Stimulated activated naive CD8-positive, alpha-beta T cell treated with anti-CD3 and anti-CD28 coated beads, Interleukin-15, Interleukin-2, amounts not matched to agents 100 ng/mL and 50 ng/mL, for 24 hours (primary cell): ENCODE measurements around the gene GJB4.
"Not testable (repeated sequence)": the region's sequence is repeated elsewhere in the genome, so short reads cannot be mapped to it uniquely, and the experiment has no call there.

Source experiments
- H3K27ac Mint-ChIP-seq: one replicate; pipeline ENCODE4 v1.8.0; 2021; ENCODE audit warnings: mild to moderate bottlenecking, mixed read lengths
- H3K27me3 Mint-ChIP-seq: one replicate; pipeline ENCODE4 v1.8.0; 2021; ENCODE audit warnings: mixed read lengths
- H3K36me3 Mint-ChIP-seq: one replicate; pipeline ENCODE4 v1.8.0; 2021; ENCODE audit warnings: low read depth, mixed read lengths
- H3K4me1 Mint-ChIP-seq: one replicate; pipeline ENCODE4 v1.8.0; 2021; ENCODE audit warnings: low read depth, mixed read lengths
- H3K4me3 Mint-ChIP-seq: one replicate; pipeline ENCODE4 v1.8.0; 2021; ENCODE audit warnings: mild to moderate bottlenecking, mixed read lengths
- H3K9me3 Mint-ChIP-seq: one replicate; pipeline ENCODE4 v1.8.0; 2021; ENCODE audit warnings: mixed read lengths

GJB4 gene

DNA sequence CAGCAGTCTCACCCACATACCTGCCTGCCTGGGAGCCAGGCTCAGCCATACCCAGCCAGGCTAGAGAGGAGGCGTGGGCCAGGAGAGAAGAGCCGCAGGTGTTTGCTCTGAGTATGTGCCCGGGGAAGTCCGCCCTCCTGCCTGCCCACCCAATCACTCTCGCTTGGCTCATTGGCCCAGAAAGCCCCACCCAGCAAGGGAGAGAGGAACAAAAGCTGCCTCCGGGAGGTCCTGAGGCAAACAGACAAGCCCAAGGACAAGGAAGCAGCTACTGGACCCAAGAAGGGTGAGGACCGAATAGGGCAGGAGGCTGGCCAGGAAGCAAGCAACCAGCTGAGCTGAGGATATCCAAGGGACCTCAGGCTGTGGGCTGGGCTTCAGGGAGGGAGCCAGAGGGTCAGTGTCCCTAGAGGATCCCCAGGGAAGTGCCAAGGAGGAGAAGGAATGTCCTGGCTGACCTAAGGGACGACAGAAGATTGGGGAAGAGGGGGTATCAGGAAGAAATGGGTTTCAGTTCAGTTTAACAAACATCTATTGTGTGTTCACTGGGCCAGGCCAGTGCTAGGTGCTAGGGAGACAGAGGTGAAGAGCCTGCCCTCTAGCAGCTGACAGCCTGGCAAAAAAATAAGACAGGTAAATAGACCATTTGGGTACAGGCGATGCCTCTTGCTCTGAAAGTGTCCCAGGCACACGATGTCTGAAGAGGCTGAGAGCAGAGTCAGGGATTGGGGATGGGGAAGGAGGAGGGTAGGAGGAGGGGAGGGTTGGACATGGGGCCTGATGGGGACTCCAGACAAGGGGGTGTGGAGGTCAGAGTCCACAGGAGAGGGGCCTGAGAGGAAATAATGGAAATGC is at the start of gene GJB4:
Gene GJB4 (plus strand): TSS at position 238 of the 855 bp plus-strand sequence. CDS start 1,515 bp downstream, outside the sequence.
- H3K36me3 Mint-ChIP-seq: no peaks in the 10 kb centered on the region
- no peaks in the 10 kb centered on the region for H3K9me3 Mint-ChIP-seq
- no peak within 1 kb of the TSS for H3K27ac Mint-ChIP-seq
- H3K4me1 Mint-ChIP-seq: no peaks in the 10 kb centered on the region
- no peak within 1 kb of the TSS for H3K4me3 Mint-ChIP-seq
- H3K27me3 Mint-ChIP-seq: no peaks in the 10 kb centered on the region

DNA sequence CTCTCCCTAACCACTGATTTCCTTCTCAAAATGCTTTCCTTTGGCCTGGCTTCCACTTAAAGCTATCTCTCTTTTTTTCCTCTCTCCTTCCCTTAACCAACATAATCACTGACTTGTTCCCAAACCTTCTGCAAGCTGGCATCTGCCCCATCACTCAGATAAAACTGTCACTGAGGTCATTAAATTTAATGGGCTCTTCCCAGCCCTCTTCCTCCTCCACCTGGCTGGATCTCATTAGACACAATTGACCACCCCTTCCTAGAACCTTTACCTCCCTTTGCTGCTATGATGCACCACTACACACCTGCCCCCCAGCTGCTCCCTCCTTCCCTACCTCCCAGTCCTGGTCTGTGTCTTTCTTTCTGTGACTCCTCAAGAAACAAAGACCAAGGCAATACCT is 48.7 kb upstream of the GJB4 start:
- Mint-ChIP-seq H3K9me3 (no peaks in the 10 kb centered on the region), H3K4me1 (no peaks in the 10 kb centered on the region), H3K27me3 (peaks cover 6% of the 10 kb centered on the region), H3K4me3 (no peak overlapping the region), H3K36me3 (no peaks in the 10 kb centered on the region), H3K27ac (no peak overlapping the region)

DNA sequence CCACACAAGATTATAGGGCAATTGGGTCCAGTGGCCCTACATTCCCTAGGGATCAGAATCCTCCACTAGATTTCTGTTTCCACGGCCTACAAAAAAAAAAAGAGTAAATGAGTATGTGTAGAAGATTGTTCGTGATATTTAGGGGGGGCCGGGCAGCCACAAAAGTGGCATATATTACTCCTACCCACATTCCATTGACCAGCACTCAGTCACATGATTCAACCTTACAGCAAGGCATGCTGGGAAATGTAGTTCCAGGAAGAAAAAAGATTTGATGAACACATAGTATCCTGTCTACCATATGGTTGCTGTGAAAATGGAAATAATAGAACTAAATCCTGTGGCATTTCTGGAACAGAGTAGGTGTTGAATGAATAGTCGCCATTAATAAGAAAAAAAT is 48.1 kb upstream of the GJB4 start:
- Mint-ChIP-seq H3K4me3 (no peak overlapping the region), H3K9me3 (no peaks in the 10 kb centered on the region), H3K27ac (no peak overlapping the region), H3K4me1 (no peaks in the 10 kb centered on the region), H3K36me3 (no peaks in the 10 kb centered on the region), H3K27me3 (peaks cover 3% of the 10 kb centered on the region)

DNA sequence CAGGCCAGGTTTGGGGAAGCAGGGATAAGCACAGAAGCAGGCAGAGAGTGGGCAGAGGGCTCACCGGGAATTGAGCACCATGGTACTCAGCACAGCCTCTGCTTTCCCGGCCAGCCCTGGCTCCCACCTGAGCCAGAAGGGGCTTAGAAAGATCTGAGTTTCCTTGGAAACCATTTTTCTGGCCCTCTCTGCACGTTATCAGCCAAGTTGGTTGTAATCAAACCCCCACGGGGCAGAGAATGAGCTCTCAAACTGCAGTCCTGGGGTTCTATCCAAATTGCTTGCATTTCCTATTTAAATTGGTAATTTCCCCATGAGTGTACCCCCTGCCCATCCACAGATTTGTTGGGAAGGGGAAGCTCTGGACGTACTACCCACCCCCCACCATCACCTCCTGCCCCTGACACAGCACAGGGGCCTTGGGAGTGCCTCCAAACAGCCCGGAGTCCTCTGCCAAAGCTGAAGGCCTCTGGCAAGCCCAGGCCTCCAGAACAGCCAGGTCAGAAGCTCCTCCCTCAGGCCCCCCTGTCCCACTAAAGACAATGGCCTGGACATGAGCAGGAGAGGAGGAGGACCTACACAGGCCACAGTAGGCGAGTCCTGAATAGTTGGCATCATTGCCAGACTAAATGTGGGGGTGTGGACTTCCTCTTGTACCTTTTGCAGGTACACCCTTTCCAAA is 47.4 kb upstream of the GJB4 start:
- no peaks in the 10 kb centered on the region for H3K4me1 Mint-ChIP-seq
- H3K4me3 Mint-ChIP-seq: no peak overlapping the region
- no peaks in the 10 kb centered on the region for H3K36me3 Mint-ChIP-seq
- no peak overlapping the region for H3K27ac Mint-ChIP-seq
- no peaks in the 10 kb centered on the region for H3K9me3 Mint-ChIP-seq
- H3K27me3 Mint-ChIP-seq: peaks cover 3% of the 10 kb centered on the region

DNA sequence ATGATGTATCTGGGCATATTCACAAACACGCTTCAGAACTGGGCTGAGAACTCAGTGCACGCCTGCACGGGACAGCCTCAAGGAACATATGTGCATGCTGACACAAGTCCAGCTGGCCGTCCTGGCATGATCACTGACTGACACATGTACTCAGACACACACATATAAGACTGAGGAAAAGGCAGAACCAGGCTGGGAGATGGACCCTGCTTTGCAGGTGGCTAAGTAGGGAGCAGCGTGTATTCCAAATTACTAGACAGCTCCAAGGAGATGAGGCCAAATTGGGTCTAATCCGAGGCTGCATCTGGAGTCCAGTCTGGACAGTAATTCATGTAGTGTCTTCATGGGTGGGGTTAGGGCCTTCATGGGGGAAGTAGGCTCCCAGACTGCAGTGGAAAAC is 46.1 kb upstream of the GJB4 start:
- Mint-ChIP-seq H3K4me1 (no peaks in the 10 kb centered on the region), H3K27ac (no peak overlapping the region), H3K4me3 (no peak overlapping the region), H3K27me3 (peaks cover 9% of the 10 kb centered on the region), H3K9me3 (no peaks in the 10 kb centered on the region), H3K36me3 (no peaks in the 10 kb centered on the region)

DNA sequence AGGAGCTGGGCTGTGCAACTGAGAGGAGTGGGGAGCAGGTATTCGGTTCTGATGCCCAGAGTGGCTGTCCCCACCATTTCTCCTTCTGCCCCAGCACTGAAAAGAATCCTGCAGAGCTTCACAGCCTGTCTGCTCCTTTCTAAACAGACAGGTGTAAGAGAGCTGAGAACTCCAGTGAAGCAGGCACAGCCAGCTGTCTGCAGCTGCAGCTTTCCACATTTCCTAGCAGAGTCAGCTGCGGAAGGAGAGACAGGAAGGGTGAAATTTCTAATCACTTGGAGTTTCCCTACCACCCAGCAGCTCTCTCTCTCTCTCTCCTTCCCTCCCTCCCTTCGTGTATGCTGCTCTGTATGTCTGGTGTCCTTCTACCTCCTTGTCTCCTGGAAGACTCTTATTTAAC is 45.2 kb upstream of the GJB4 start:
- no peak overlapping the region for H3K27ac Mint-ChIP-seq
- no peak overlapping the region for H3K4me3 Mint-ChIP-seq
- peaks cover 9% of the 10 kb centered on the region for H3K27me3 Mint-ChIP-seq
- no peaks in the 10 kb centered on the region for H3K4me1 Mint-ChIP-seq
- H3K9me3 Mint-ChIP-seq: no peaks in the 10 kb centered on the region
- no peaks in the 10 kb centered on the region for H3K36me3 Mint-ChIP-seq

DNA sequence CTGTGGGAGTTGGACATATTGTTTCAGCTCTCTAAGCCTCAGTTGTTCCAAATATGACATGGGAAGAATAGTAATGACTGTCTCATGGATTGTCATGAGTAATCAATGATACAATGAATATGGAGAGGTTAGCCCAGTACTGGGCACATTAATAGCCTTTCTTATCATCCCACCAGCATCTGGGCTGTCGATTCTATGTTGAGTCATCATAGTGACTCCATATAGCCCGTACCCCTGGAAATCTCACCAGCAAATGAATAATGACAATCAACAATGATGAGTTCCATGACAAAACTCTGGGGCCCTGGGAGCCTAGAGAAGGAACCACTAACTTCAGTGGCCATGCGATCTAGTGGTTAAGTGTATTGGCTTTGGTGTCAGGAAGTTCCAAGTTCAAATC is 44.4 kb upstream of the GJB4 start:
- Mint-ChIP-seq H3K4me1 (no peaks in the 10 kb centered on the region), H3K36me3 (no peaks in the 10 kb centered on the region), H3K27ac (no peak overlapping the region), H3K4me3 (no peak overlapping the region), H3K27me3 (peaks cover 16% of the 10 kb centered on the region), H3K9me3 (no peaks in the 10 kb centered on the region)

DNA sequence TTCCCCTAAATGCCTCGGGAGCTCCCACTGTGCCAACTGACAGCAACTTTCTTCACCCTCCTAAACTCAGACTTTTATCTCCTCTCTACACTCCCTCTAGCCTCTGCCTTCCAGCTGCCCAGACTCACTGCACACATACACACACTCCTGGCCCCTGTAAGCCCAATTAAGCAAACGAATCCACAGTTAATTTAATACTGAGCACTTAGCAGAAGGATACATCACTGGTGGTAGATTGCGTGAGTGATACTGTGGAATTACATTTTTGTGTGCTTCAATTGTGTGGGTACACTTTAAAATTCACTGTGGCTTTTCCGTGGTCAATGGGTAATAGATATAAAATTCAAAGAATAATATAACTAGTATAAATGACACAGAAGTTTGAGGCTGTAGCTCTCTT is 38.3 kb upstream of the GJB4 start:
- Mint-ChIP-seq H3K27ac (no peak overlapping the region), H3K9me3 (no peaks in the 10 kb centered on the region)

DNA sequence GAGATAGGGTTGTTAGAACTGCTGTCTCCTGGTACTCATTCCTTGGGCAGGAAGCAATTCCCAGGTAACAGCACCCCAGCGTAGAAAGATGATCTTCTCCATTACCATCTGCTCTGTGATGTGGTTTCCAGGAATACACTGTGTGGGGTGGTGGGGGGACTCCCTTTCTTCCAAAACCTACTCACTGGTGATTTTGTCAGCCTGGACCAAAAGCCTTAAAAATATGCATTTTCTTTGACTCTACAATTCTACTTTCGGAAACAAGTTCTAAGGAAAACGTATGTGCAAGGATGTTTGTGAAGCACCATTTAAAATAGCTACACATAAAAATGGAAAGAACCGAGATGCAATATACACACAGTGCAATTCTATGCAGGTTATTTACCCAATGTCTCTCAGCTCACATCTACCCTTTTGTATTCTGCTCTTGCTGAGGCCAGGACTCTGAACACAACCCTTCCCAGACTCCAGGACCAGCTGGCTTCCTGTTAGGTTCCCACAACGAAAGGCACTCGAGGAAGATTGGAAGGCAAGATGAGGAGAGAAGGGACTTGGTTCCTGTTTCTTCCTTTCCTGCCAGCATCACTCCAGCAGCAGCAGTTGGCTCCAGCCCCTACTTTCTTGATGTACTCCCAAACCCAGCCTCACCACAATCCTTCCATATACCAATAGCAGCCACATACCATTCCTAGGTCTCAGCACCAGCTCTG is 37.7 kb upstream of the GJB4 start:
- no peaks in the 10 kb centered on the region for H3K9me3 Mint-ChIP-seq
- H3K27me3 Mint-ChIP-seq: peaks cover 48% of the 10 kb centered on the region
- no peaks in the 10 kb centered on the region for H3K36me3 Mint-ChIP-seq
- no peak overlapping the region for H3K27ac Mint-ChIP-seq
- no peaks in the 10 kb centered on the region for H3K4me1 Mint-ChIP-seq
- H3K4me3 Mint-ChIP-seq: no peak overlapping the region

More for the DNA sequence above, 38.3 kb upstream of the GJB4 start:
- H3K36me3 Mint-ChIP-seq: no peaks in the 10 kb centered on the region
- no peak overlapping the region for H3K4me3 Mint-ChIP-seq
- H3K4me1 Mint-ChIP-seq: no peaks in the 10 kb centered on the region
- H3K27me3 Mint-ChIP-seq: peaks cover 45% of the 10 kb centered on the region

DNA sequence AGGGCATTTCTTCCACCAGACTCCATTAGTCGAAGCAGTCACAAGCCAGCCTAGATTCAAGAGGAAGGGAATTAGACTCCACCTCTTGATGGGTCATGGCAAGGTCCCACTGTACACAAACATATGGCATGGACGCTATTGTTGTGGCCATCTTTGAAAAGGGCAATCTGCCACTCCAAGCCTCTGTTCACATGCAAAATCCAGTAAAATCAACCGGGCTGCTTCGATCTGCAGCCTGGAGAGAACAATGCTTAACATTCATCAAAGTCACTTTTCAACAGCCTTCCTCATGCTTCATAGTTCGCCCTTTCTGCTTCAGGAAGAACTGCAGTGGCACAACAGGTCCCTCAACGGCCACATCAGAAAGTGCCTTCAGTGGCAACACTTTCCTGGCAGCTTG is 32.7 kb upstream of the GJB4 start:
- Mint-ChIP-seq H3K27ac (no peak overlapping the region), H3K4me1 (no peaks in the 10 kb centered on the region), H3K27me3 (peaks cover 24% of the 10 kb centered on the region), H3K9me3 (no peaks in the 10 kb centered on the region), H3K4me3 (no peak overlapping the region), H3K36me3 (no peaks in the 10 kb centered on the region)

DNA sequence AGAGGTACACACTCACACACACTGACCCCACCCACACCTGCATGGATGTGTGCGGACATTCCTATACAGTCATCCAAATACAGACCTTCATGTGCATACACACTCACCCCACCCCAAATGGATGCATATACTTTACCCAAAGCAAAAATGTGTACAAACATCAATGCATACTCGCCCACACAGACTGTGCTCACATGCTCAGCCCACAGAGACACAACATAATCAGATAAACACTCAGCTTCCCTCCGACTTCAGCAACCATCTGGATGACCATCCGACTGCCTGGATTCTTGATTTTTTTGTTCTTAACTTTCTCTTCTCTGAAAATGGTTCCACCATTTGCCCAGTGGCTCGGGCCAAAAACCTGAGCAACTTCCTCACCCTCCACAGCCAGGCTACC is 29.1 kb upstream of the GJB4 start:
- H3K4me3 Mint-ChIP-seq: no peak overlapping the region
- H3K36me3 Mint-ChIP-seq: no peaks in the 10 kb centered on the region
- no peaks in the 10 kb centered on the region for H3K4me1 Mint-ChIP-seq
- no peak overlapping the region for H3K27ac Mint-ChIP-seq
- H3K27me3 Mint-ChIP-seq: peaks cover 12% of the 10 kb centered on the region
- H3K9me3 Mint-ChIP-seq: no peaks in the 10 kb centered on the region

DNA sequence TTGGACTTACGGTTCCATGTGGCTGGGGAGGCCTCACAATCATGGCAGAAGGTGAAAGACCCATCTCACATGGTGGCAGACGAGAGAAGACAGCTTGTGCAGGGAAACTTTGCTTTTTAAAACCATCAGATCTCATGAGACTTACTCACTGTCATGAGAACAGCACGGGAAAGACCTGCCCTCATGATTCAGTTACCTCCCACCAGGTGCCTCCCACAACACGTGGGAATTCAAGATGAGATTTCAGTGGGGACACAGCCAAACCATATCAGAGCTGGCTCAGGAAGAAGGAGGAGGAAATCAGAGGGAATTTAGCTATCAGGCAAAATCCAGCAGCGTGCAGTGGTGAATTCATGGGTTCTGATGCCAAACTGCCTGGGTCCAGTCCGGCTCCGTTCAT is 26.7 kb upstream of the GJB4 start:
- H3K9me3 Mint-ChIP-seq, H3K4me3 Mint-ChIP-seq, H3K27me3 Mint-ChIP-seq, H3K27ac Mint-ChIP-seq, H3K4me1 Mint-ChIP-seq, H3K36me3 Mint-ChIP-seq: not testable (repeated sequence)

DNA sequence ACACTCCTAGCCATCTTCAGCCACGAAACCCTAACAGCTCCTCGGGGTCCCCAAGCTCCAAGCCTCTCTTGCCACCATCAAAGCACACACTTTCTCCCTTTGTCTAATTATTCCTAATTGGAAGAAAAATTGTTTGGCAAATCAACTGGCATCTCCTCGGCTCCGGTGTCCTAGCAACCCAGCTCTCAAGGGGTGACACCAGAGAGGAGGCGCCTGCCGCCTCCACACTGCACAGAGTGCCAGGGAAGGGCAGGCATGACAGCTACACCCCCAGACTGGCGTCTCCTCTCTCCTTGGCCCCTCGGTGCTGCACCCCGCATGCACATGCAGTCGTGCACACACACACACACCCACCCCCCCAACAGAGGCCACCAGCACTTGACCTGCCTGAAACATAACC is 22.8 kb upstream of the GJB4 start:
- no peaks in the 10 kb centered on the region for H3K36me3 Mint-ChIP-seq
- peaks cover 7% of the 10 kb centered on the region for H3K27me3 Mint-ChIP-seq
- no peaks in the 10 kb centered on the region for H3K4me1 Mint-ChIP-seq
- H3K9me3 Mint-ChIP-seq: no peaks in the 10 kb centered on the region
- H3K27ac Mint-ChIP-seq: no peak overlapping the region
- no peak overlapping the region for H3K4me3 Mint-ChIP-seq

DNA sequence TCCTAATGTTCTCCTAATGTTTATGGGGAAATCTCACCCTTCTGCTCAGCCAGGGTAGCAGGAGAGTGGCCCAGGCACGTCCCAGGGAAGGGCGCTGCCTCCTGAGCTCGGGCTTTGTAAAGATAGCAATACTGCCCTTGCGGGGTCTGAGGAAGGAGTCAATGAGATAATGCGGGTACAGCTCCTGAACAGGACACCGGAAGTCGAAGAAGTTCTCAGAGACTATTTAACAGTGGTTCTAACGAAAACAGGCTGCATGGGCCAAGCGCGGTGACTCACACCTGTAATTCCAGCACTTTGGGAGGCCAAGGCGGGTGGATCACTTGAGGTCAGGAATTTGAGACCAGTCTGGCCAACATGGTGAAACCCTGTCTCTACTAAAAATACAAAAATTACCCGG is 22.3 kb upstream of the GJB4 start:
- H3K27me3 Mint-ChIP-seq, H3K4me1 Mint-ChIP-seq, H3K4me3 Mint-ChIP-seq: not testable (repeated sequence)

DNA sequence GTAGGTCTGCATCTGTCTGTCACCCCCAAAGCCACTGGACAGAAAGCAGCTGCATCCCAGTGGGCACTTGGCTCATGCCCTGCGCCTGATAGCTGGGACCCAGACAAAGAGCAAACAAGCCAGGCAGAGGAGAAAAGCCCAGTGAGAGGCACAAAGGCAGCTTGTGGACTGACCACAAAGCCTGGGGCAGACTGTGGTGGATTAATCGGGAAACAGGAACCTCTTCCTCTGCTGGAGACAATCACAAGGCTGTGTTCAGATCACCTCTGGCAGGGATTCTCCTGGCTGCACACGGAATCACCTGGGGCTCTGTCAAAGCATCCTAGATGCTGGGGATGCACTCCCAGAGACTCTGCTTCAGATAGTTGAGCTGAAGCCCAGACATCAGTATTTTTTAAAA is 19.9 kb upstream of the GJB4 start:
- Mint-ChIP-seq H3K27ac (no peak overlapping the region), H3K36me3 (no peaks in the 10 kb centered on the region), H3K4me1 (no peaks in the 10 kb centered on the region), H3K27me3 (peaks cover 7% of the 10 kb centered on the region), H3K9me3 (no peaks in the 10 kb centered on the region), H3K4me3 (no peak overlapping the region)

More for the DNA sequence above, 22.3 kb upstream of the GJB4 start:
- not testable (repeated sequence) for H3K36me3 Mint-ChIP-seq, H3K9me3 Mint-ChIP-seq, H3K27ac Mint-ChIP-seq
